Colonic mucosa (tissue), 4 donors: ENCODE data around the gene CREG2. TPM values are rescaled to one million over a fixed set of nuclear protein-coding genes. Genes with fewer than 3 reads are reported as not detected.

Source experiments
- DNase-seq: peaks from one replicate; pipeline ENCODE4 v3.0.0-alpha.2; 2020
- H3K27ac ChIP-seq: fragments of 200-600 bp; one replicate; pipeline ENCODE4 v1.8.0; 2021
- H3K27me3 ChIP-seq: fragments of 200-600 bp; one replicate; pipeline ENCODE4 v1.8.0; 2021
- H3K36me3 ChIP-seq: fragments of 200-600 bp; one replicate; pipeline ENCODE4 v1.8.0; 2021
- H3K4me1 ChIP-seq: fragments of 200-600 bp; one replicate; pipeline ENCODE4 v1.8.0; 2021; ENCODE audit warnings: mild to moderate bottlenecking
- H3K4me3 ChIP-seq: fragments of 200-600 bp; one replicate; pipeline ENCODE4 v1.8.0; 2021
- H3K9ac ChIP-seq, 2 donors: one replicate each; pipeline ENCODE4 v1.7.0; 2013; ENCODE audit warnings: control low read depth in 2 of 2, low read depth in 2 of 2, low read length in 2 of 2
- H3K9me3 ChIP-seq: fragments of 200-600 bp; one replicate; pipeline ENCODE4 v1.8.0; 2021
- CTCF ChIP-seq: fragments of 200-600 bp; IDR thresholded peaks from one replicate; pipeline ENCODE4 v1.8.0; 2022; ENCODE audit warnings: antibody characterized with exemption, mild to moderate bottlenecking
- intact Hi-C: fragments of 100-400 bp; cut with DNase I; formaldehyde crosslinking; loops from one replicate; pipeline ENCODE4 v1.14.1; 2022
- total RNA-seq, 2 donors: library from RNA; stranded (reverse); fragmentation: NEBNext Ultra II Directional in 1 of 2; extraction: Animal tissue kit (Norgen Biotek cat#: 25700) in 1 of 2; gene quantifications; one replicate each; pipeline ENCODE4 v1.2.1, GENCODE V29; 2021
- donor health status: healthy.
- donor health status: DM: no; HTN: no; CAD: no.
- donor health status: DM: no; HTN: no; CAD: no.

CREG2 gene
- total RNA-seq, 2 donors from 2014 or later: 0.56 TPM; not detected in 1

- Histone ChIP-seq H3K4me3 (no peak overlapping the region), H3K4me1 (no peaks in the 10 kb centered on the region), H3K36me3 (no peaks in the 10 kb centered on the region)
These were observed 14.5 kb downstream of the CREG2 start for GRCh38 chr2:101372792-101373191.

GRCh38 chr2:101371636-101372035 lies 15.7 kb downstream of the CREG2 start:
- DNase-seq: no peak
- H3K4me1 ChIP-seq: no peaks in the 10 kb centered on the region
- H3K9me3 ChIP-seq: no peaks in the 10 kb centered on the region
- H3K4me3 ChIP-seq: no peak overlapping the region
- H3K27me3 ChIP-seq: no peaks in the 10 kb centered on the region
- H3K27ac ChIP-seq: no peak overlapping the region
- no peaks in the 10 kb centered on the region for H3K36me3 ChIP-seq
- H3K9ac ChIP-seq: no peak overlapping the region
- intact Hi-C loops: no loop called here
- TF ChIP-seq CTCF: no peak

More at GRCh38 chr2:101372792-101373191, 14.5 kb downstream of the CREG2 start:
- no peak overlapping the region for H3K9ac ChIP-seq
- no peak overlapping the region for H3K27ac ChIP-seq
- no peak for TF ChIP-seq CTCF
- intact Hi-C loops: no loop called here
- H3K9me3 ChIP-seq: no peaks in the 10 kb centered on the region
- H3K27me3 ChIP-seq: no peaks in the 10 kb centered on the region
- DNase-seq: no peak

- TF ChIP-seq CTCF: no peak
- Histone ChIP-seq H3K9ac (no peak overlapping the region), H3K9me3 (no peaks in the 10 kb centered on the region), H3K4me3 (no peak overlapping the region), H3K27me3 (no peaks in the 10 kb centered on the region), H3K36me3 (no peaks in the 10 kb centered on the region), H3K27ac (no peak overlapping the region), H3K4me1 (no peaks in the 10 kb centered on the region)
- intact Hi-C loops: no loop called here
- DNase-seq: no peak
These were observed 18.2 kb downstream of the CREG2 start for GRCh38 chr2:101369100-101369499.

- no peak for DNase-seq
- intact Hi-C loops: no loop called here
- H3K9me3 ChIP-seq: no peaks in the 10 kb centered on the region
- no peaks in the 10 kb centered on the region for H3K27me3 ChIP-seq
- no peak overlapping the region for H3K4me3 ChIP-seq
- no peaks in the 10 kb centered on the region for H3K36me3 ChIP-seq
- no peak overlapping the region for H3K27ac ChIP-seq
- TF ChIP-seq CTCF: no peak
- no peak overlapping the region for H3K9ac ChIP-seq
- no peaks in the 10 kb centered on the region for H3K4me1 ChIP-seq
These were observed 18.9 kb downstream of the CREG2 start for GRCh38 chr2:101368376-101368775.

GRCh38 chr2:101367508-101367907 lies 19.8 kb downstream of the CREG2 start:
- no peak overlapping the region for H3K9ac ChIP-seq
- H3K27ac ChIP-seq: no peak overlapping the region
- intact Hi-C loops: no loop called here
- no peaks in the 10 kb centered on the region for H3K9me3 ChIP-seq
- H3K4me1 ChIP-seq: no peaks in the 10 kb centered on the region
- TF ChIP-seq CTCF: no peak
- H3K4me3 ChIP-seq: no peak overlapping the region
- H3K36me3 ChIP-seq: no peaks in the 10 kb centered on the region
- no peak for DNase-seq
- no peaks in the 10 kb centered on the region for H3K27me3 ChIP-seq

DNA sequence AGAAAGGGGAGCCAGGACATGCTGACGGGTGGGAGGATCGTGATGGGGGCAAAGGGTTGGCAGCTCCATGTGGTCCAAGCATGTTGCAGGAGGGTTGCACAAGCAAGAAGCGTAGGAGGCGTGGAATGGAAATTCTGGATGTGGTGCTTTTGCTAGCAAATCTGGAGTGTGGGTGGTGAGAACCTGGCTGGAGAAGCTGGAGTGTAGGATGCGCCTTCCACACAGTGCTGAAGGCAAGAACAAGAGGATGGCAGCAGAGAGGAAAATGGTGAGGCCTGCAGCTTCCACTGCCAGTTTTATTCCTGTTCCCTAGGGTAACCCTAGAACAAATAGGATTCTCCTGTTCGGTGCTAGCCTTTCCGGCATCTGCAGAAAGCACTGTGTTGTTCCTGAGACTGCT lies 22.4 kb downstream of the CREG2 start:
- H3K27me3 ChIP-seq: no peaks in the 10 kb centered on the region
- no peak for TF ChIP-seq CTCF
- no peak overlapping the region for H3K27ac ChIP-seq
- intact Hi-C loops: no loop called here
- H3K4me3 ChIP-seq: no peak overlapping the region
- H3K4me1 ChIP-seq: no peaks in the 10 kb centered on the region
- no peak for DNase-seq
- no peaks in the 10 kb centered on the region for H3K36me3 ChIP-seq
- H3K9ac ChIP-seq: no peak overlapping the region
- H3K9me3 ChIP-seq: no peaks in the 10 kb centered on the region
